Measurements from ENCODE around the gene ATXN1. TPM values are rescaled to one million over a fixed set of nuclear protein-coding genes. Genes with fewer than 3 reads are reported as not detected.
A peak's percentile ranks its signal among the peaks of the same experiment; 100 is the strongest.

ATXN1 gene
- total RNA-seq, 1 experiment from 2014 or later, result 13.4 TPM

DNA sequence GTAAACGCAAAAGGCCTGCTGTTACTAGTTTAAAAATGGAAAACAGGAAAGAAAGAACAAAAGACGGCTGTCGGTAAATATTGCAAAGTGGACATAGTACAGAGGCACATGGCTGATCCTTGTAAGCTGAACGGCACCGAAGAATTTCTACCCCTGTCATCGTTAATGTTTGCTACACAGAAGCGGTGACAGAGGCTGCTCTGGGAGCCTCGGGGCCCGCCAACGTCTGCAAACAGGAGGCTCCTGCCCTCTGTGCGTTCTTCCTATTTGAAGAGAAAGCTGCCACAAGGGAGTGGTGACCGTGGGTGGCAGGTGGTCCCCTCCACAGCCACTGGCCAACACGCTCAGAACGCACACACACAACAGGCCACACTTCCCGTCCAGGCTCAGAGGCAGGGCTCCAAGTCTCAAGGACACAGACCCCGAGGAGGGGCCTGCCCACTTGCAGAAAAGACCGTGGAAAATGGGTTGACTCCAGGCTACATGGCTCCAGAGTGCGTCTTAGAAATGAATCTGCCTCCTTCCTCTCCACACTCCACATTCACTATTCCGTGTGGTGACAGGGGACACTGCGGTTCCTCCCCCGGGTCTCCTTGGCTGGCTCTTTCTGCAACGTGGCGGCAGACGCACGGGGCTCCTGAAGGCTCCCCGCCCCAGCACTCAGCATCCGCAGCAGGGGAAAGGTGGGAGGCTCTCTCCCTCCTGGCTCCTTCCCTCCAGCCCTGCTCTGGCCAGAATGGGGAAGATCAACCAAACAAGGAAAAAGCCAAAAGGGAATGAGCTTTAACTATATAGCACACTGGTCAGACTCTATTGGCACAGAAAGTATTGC is 458.3 kb downstream of the ATXN1 start:
- DNase-seq (ENCODE audit: low read depth, low spot score), result no peak
- in situ Hi-C loops (cut with HindIII; ENCODE audit: low pct_unique_long_range_greater_than_20kb, low sequenced_read_pairs), result no loop called here

DNA sequence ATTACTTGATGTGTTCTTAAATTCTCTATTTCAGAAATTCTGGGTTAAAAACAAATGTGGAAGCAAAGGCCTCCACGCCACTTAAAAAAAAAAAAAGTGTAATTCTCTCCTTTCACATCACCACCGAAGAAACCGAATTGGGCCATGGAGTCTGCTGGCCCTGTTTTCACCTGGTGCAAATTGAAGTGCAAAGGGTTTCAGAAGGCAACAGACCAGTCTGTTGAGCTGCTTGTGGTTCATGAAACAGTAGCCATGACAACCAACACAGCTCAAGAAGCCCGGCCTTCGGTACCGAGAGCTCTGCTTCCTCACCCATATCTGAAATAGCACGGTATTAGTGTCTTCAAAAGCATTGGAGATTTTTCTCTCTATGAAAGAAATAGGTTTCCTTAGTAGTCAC is 459.7 kb downstream of the ATXN1 start:
- DNase-seq (ENCODE audit: low read depth, low spot score), result no peak
- in situ Hi-C loops (cut with HindIII; ENCODE audit: low pct_unique_long_range_greater_than_20kb, low sequenced_read_pairs), result no loop called here

DNA sequence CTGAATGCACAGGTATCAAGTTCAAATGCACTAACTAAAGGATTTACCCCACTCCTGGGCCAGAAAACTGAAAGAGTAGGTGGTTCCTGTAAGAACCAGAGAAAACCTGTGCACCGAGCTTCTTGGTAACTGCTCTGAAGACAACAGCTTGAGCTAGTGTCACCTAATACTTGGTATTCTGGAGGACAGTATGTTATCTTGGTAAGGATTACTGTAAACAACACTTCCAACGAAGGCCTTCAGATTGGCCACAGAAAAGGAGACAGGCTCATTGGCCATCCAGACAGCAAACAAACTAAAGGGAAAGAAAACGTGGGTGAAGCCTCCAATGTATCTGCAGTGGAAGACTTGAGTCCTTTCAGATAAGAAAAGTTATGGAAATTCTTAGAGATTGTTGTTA is 461.4 kb downstream of the ATXN1 start:
- in situ Hi-C loops (cut with HindIII; ENCODE audit: low pct_unique_long_range_greater_than_20kb, low sequenced_read_pairs), result no loop called here
- no peak for DNase-seq (ENCODE audit: low read depth, low spot score)

DNA sequence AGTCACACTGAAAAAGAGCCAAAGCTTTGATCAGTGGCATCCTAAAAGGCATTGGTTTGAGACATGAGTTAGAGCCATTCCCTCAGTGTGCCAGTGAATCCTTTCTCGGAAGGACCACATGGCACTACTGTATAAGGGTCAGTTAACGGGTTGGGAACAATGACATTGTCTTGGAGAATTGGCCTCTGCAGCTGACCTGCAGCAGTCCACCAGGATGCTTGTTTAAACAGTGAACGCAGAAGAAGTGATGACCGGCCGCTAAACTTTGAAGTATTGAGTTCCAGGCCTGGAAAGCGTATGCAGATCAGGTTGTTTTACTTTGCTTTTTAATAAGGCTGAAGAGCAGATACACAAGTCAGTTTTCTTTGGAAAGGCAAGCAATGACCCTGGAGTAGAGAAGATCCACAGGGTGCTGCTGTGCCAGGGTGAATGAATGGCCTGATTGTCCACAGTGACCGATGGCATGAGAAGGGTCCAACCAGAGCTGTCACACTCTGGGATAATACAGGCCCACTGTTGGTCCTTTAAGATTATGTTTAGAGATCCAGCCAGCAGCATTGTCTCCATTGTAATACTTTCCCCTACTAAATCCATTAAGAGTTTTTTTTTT is 465.1 kb downstream of the ATXN1 start:
- in situ Hi-C loops (cut with HindIII; ENCODE audit: low pct_unique_long_range_greater_than_20kb, low sequenced_read_pairs), result no loop called here
- DNase-seq (ENCODE audit: low read depth, low spot score), result peak; percentile 36

DNA sequence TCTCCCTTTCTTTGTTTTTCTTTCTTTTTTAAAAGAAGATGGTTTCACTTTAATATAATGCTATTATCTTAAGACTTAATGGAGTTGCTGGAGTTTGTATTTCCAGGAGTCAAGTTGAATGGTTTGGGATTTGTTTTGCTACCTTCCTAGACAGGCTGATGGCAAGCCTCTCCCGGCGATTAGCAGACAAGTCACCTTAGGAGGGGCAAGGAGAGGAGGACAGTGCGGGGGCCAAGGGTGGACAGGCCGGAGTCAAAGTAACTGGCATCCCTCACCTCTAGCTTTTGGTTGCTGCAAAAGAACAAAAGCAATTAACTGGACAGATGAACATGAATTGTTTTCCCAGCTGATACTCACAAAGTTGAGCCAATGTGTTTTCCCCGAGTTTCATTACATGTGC is 465.8 kb downstream of the ATXN1 start:
- in situ Hi-C loops (cut with HindIII; ENCODE audit: low pct_unique_long_range_greater_than_20kb, low sequenced_read_pairs), result no loop called here
- DNase-seq (ENCODE audit: low read depth, low spot score), result no peak

DNA sequence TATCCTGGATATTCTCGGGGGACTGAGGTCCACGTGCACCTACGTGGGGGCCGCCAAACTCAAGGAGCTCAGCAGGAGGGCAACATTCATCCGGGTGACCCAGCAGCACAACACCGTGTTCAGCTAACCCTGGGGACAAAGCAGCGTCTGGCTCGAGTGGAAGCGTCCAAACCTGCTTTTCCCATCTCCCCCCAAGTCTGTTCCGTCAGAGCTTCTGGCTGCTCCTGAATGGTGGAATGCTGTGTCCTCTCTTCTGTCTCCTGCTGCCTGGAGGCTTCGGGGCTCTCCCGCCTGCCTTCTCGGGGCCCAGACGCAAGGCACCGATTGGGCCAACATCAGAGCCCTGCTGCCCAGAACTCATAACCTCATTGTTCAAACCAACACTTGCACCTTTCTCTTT is 466.2 kb downstream of the ATXN1 start:
- in situ Hi-C loops (cut with HindIII; ENCODE audit: low pct_unique_long_range_greater_than_20kb, low sequenced_read_pairs), result no loop called here
- DNase-seq (ENCODE audit: low read depth, low spot score), result no peak

DNA sequence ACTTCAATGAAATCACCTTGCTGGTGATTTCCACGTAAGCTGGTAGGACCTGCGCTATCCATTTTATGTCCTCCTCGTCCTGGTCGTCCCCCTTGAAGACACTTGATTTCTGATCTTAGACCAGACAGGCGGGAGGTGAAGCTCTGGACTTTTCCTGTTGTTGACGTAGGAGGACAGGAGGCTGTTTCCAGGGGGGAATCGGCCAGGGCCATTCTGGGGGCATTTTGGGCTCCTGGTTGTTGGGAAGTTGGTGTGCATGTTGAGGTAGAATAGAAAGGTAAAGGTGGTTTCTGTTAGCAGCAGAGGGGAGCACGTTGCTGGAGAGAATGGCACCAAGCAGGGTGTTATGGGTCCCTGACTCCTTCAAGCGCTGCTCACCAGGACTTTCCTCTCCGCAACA is 466.9 kb downstream of the ATXN1 start:
- in situ Hi-C loops (cut with HindIII; ENCODE audit: low pct_unique_long_range_greater_than_20kb, low sequenced_read_pairs), result no loop called here
- DNase-seq (ENCODE audit: low read depth, low spot score), result no peak

DNA sequence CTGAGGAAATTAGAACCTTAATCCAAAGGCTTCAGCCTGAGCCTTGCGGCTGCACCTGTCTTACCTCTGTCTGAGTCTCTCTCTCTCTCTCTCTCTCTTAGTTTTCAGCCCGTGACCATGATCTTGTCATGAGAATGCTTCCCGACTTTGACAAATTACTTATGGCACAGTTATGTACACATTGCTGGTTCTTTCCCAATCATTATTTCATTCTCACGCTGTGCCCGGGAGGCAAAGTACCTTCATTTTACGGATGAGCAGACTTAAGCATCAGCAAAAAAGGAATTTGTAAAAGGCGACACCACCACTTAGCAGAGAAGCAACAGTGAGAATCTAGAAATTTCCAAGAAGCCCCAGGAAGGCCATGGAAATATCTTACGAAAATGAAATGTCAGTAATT is 468.3 kb downstream of the ATXN1 start:
- in situ Hi-C loops (cut with HindIII; ENCODE audit: low pct_unique_long_range_greater_than_20kb, low sequenced_read_pairs), result no loop called here

DNA sequence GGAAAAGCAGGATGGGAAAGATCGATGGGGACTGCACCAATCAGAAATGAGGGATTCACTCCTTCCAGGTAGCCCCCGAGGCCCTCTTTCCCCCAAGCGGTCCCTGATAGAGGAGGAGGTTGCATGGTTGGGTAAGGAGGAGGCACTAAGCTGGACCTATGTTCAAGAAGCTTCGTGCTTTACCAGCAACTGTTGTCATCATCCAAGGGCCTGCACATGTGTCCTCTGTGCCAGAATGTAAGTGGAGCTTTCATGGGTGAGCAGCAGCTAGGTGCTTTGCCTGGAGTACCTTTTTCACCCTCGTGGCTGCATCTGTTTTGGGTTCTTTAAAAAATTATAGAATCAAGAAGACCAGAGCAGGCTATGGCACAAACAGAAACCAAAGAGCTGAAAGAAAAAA is 468.8 kb downstream of the ATXN1 start:
- DNase-seq (ENCODE audit: low read depth, low spot score), result no peak
- in situ Hi-C loops (cut with HindIII; ENCODE audit: low pct_unique_long_range_greater_than_20kb, low sequenced_read_pairs), result no loop called here

More for the DNA sequence above, 468.3 kb downstream of the ATXN1 start:
- DNase-seq (ENCODE audit: low read depth, low spot score), result no peak

DNA sequence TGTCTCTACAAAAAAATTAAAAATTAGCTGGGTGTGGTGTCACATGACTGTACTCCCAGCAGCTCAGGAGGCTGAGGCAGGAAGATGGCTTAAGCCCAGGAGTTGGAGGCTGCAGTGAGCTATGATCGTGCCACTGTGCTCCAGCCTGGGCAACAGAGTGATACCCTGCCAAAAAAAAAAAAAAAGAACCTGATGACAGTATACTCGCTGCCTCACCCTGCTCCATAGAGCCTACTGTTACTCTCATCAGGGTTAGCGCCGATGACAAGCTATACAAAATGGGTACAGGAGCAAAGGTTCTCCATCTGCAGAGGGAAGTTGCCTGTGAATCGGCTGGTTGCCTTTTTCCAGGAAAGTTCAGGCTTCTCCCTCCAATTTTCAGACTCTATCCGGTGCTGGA is 469.5 kb downstream of the ATXN1 start:
- DNase-seq (ENCODE audit: low read depth, low spot score), result no peak
- in situ Hi-C loops (cut with HindIII; ENCODE audit: low pct_unique_long_range_greater_than_20kb, low sequenced_read_pairs), result no loop called here

DNA sequence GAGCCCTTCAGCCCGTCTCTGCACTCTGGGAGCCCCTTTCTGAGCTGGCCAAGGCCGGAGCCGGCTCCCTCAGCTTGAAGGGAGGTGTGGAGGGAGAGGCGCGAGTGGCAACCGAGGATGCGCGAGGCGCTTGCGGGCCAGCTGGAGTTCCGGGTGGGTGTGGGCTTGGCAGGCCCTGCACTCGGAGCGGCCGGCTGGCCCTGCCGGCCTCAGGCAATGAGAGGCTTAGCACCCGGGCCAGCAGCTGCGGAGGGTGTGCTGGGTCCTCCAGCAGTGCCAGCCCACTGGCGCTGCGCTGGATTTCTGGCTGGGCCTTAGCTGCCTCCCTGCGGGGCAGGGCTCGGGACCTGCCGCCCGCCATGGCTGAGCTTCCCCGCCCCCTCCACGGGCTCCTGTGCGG is 473.1 kb downstream of the ATXN1 start:
- DNase-seq (ENCODE audit: low read depth, low spot score), result no peak
- in situ Hi-C loops (cut with HindIII; ENCODE audit: low pct_unique_long_range_greater_than_20kb, low sequenced_read_pairs), result no loop called here

DNA sequence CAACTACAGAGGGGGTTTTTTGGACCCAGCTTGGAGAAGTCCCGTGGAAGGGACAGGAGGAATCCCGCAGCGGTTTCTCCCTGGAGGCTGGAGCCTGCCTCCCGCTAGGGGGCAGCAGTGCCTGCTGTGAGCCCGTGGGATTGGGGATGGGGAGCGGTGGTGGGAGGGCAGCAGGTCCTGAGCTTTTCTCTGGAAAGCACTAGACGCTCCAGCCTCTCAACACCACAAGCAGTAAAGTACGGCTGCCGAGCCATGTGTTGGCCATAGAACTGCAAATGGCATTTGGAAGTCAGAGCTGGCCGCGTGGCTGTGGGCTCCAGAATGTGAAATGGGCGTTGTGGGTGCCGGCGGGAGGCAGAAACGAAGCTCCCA is 475.1 kb downstream of the ATXN1 start:
- in situ Hi-C loops (cut with HindIII; ENCODE audit: low pct_unique_long_range_greater_than_20kb, low sequenced_read_pairs), result no loop called here
- peak; percentile 63 for DNase-seq (ENCODE audit: low read depth, low spot score)

DNA sequence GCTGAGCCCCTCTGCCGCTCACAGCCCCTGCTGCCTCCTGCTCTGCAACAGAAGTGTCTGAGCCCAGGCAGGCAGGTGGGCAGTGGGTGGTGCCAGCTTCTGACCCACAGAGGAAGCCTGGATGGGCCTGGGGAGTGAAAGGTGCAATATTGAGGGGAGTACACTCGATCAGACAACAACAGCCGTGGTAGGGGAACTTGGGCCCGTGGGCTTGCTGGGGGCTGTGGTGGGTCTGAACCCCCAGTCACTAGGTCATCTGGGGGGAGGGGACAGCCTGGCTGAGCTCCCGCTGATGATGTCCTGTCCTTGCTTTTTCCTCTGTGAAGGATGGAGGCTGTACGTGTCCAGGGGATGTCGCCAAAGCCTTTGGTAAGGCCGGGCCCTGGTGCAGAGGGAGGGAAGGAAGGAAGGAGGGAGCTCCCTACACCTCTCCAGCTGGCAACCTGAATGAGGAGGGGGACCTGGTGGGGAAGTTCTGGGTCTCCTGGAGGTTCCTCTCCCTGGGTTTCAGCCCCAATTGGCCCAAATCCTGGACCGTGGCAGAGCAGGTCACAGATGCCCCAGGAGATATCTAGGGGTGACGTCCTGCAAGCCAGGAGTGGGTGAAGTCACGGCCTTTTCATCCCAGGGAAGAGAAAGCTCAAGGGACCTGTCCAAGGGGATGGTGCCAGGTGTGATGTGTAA is 475.7 kb downstream of the ATXN1 start:
- in situ Hi-C loops (cut with HindIII; ENCODE audit: low pct_unique_long_range_greater_than_20kb, low sequenced_read_pairs), result no loop called here
- DNase-seq (ENCODE audit: low read depth, low spot score), result no peak

DNA sequence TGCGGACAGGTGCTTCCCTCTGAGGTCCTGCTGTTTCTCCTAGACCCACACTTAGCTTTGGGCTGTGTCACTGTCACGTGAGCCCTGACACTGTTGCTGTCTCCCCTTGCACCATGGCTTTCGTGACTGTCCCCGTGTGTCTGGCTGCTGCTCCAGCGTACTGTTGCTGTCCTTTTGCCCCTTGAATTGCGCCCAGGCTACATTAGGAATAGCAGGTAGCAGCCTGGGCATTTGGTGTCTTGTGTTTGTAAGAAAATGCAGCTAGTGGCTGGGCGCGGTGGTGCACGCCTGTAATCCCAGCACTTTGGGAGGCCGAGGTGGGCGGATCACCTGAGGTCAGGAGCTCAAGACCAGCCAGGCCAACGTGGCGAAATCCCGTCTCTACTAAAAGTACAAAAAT is 476.8 kb downstream of the ATXN1 start:
- no peak for DNase-seq (ENCODE audit: low read depth, low spot score)
- in situ Hi-C loops (cut with HindIII; ENCODE audit: low pct_unique_long_range_greater_than_20kb, low sequenced_read_pairs), result no loop called here

DNA sequence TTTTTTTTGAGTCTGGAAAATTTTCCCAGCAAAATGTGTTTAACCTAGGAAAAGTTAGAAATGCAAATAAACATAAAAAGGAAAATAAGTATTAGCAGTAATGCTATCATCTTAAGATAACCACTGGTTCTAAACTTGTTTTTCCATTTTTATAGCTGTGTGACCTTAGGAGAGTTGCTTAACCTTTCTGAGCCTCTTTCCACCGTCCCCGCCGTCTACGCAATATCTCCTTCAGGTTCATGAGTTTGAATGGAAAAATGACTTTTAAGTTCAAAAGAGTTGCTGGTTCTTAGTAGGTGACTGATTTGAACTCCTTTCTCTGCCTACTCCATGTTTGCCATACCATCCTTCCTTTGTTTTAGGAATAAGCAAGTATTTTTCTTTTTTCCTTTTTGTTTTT is 478.9 kb downstream of the ATXN1 start:
- in situ Hi-C loops (cut with HindIII; ENCODE audit: low pct_unique_long_range_greater_than_20kb, low sequenced_read_pairs), result no loop called here
- no peak for DNase-seq (ENCODE audit: low read depth, low spot score)

DNA sequence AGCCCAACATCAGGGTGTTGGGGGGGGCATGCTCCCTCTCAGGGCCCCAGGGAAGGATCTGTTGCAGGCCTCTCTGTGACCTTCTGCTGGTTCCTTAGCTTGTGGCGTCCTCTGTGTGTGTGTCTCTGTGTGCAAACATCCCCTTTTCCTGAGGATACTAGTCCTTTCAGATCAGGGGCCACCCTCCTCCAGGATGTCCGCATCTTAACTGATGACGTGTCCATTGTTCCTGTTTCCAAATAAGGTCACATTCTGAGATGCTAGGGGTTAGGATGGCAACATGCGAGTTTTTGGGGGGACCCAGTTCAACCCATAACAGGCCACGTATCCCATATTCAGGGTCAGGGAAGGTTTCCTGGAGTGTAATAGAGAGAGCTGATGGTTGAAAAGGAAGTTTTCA is 482.0 kb downstream of the ATXN1 start:
- in situ Hi-C loops (cut with HindIII; ENCODE audit: low pct_unique_long_range_greater_than_20kb, low sequenced_read_pairs), result no loop called here
- no peak for DNase-seq (ENCODE audit: low read depth, low spot score)

DNA sequence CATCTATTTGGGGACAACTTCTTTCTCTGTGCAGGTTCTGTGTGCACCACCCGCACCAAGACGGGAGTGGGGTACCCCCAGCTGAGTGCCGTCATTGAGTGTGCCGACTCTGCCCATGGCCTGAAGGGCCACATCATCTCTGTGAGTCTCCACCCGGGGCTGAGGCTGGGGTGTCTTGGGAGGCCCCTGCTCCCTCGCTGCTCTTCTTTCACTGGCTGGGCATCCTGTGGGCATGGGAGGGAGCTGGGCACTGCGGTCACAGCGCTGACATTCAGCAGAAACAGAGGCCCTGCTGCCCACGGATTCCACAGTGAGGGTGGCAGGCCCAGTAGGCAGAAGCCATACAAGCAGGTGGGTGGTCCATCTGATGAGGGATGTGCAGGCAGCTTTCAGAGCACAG is 482.5 kb downstream of the ATXN1 start:
- DNase-seq (ENCODE audit: low read depth, low spot score), result no peak
- in situ Hi-C loops (cut with HindIII; ENCODE audit: low pct_unique_long_range_greater_than_20kb, low sequenced_read_pairs), result no loop called here

DNA sequence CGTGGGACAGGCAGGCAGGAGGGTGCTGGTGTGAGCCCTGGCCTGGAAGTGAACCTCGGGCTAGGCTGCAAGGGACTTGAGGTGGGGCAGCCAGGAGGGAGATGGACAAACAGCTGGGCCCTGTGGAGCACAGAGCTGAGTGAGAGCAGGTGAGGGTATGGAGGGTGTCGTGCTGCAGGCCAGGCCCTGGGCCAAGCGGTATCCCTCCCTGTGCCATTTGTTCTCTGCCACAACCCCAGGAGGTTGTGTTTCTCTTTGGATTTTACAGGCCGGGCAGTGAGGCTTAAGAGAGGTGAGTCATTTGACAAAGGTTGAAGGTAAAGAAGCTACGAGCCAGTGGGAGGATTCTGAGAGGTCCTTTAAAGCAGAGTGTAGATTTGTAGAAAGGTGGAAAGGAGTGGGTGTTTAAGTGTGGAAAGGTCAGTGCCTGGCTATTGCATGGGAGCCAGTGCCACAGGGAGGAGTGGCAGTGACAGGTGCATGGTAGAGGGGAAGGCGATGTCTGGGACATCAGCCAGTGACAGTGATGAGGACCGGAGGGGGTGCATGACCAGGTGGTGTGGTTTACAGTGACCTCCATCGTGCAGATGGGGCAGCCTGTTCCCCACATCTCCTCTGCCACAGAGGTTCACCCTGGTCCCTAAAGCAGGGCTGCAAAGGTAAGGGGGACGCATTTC is 483.1 kb downstream of the ATXN1 start:
- in situ Hi-C loops (cut with HindIII; ENCODE audit: low pct_unique_long_range_greater_than_20kb, low sequenced_read_pairs), result no loop called here
- no peak for DNase-seq (ENCODE audit: low read depth, low spot score)
